Gastrocnemius medialis (tissue), 4 donors: ENCODE results near the gene APOL2.

Source experiments
- CTCF ChIP-seq, 5 experiments: fragments of 450-650 bp in 3 of 5; fragments of 200-600 bp in 2 of 5; sonication (generic) in 2 of 5; IDR thresholded peaks in 4 of 5; conservative IDR thresholded peaks in 1 of 5; 1 replicate in 4 of 5; 2 replicates in 1 of 5; pipeline ENCODE4 v1.5.1; 2016 to 2019; ENCODE audit warnings: antibody characterized with exemption in 5 of 5, mild to moderate bottlenecking in 3 of 5, moderate library complexity in 3 of 5
- POLR2A ChIP-seq, 2 donors: fragments of 450-650 bp; IDR thresholded peaks; one replicate each; pipeline ENCODE4 v1.6.1; 2017; ENCODE audit warnings: antibody characterized with exemption in 2 of 2, mild to moderate bottlenecking in 2 of 2, moderate library complexity in 2 of 2

- no peak for TF ChIP-seq CTCF (IDR thresholded peaks at IDR 0.05 in 4 of 5, conservative IDR thresholded peaks at IDR 0.05 in 1 of 5)
- TF ChIP-seq POLR2A (IDR thresholded peaks at IDR 0.05) = no peak
These were observed 27.7 kb upstream of the APOL2 start for GRCh38 chr22:36267058-36267457.
